Stimulated activated CD8-positive, alpha-beta memory T cell treated with anti-CD3 and anti-CD28 coated beads, Interleukin-4, amount 100 ng/mL, for 24 hours (primary cell): Measurements from ENCODE around the gene ATPAF2.

Experiments used
- DNase-seq: peaks from one replicate; pipeline ENCODE4 v3.0.0-alpha.2; 2020; ENCODE audit warnings: low read depth

ATPAF2 gene

DNA sequence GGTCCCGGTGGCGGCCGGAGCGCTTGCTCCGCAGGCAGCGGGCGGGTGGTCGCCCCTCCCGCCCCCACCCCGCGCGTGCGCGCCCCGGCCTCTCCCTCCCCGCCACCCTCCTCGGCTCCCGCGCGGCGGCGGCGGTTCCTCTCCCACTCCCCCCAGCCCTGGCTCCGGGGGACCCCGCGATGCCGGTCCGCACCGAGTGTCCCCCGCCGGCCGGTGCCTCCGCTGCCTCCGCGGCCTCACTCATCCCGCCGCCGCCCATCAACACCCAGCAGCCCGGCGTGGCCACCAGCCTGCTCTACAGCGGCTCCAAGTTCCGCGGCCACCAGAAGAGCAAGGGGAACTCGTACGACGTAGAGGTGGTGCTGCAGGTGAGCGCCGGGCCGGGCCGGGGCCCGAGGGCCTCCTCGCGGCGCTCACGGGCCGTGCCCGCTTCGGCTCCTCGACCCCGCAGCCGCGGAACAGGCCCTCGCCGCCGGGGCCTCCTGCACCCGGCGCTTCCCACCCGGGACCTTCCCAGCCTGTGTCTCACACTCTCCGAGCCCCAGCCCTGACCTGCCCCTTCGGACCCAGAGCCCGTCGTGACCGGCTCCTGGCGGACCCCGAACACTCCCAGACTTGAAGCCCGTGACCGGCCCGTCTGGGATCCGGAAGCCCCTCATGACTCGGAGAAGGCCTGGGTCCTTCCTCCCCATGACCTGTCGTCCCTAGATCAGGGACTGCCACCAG is 730 bp upstream of the ATPAF2 start:
- no peak for DNase-seq

DNA sequence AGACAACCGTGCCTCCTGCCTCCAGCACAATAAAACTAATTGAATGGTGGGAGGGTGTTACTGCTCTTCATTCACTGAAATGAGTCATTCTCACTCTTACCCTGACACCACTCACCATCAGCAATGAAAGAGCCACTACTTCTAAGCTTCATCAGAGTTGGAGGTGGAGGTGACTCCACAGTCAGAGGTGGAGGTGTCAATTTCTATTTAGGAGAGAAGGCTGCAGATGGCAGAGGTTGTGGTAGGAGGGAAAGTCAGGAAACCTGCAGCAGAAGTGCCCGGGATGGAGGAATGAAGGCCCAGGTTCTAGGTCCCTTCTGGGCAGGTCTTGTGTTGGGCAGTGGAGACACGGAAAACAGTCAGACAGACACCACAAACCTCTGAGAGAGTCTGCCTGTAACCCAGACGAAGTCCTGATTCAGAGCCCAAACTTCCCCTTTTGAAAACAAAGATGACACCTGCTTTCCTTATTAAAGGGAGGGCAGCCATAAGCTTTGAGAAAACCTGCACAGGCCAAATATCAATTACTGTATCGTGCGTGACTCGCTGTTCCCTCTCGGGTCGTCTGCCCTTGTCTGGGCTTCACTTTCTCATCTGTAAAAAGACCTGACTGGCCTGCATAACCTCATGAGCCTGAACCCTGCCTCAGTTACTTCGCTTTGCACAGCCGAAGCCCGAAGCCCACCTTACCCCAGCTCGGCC is 668 bp downstream of the ATPAF2 start:
- DNase-seq: no peak

GRCh38 chr17:18037486-18037885 is 1.5 kb downstream of the ATPAF2 start:
- DNase-seq: no peak

DNA sequence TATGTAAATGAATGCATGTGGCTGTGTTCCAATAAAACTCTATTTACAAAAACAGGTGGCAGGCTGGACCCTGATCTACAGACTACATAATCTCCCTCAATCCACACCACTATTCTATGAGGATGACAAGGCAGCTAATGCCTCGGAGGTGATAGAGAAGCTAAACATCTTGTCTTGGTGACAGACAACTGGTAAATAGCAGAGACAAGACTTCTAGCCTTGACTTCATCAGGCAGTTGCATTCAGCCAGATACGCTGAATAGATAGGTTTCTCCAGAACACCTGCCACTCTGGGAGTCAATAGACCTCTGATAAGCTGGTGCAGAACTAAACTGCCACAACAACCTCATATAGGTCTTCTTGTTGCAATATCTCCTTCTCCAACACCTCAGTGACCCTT is 3.3 kb downstream of the ATPAF2 start:
- no peak for DNase-seq

- no peak for DNase-seq
Measured at GRCh38 chr17:18033442-18034099, 5.4 kb downstream of the ATPAF2 start.

DNA sequence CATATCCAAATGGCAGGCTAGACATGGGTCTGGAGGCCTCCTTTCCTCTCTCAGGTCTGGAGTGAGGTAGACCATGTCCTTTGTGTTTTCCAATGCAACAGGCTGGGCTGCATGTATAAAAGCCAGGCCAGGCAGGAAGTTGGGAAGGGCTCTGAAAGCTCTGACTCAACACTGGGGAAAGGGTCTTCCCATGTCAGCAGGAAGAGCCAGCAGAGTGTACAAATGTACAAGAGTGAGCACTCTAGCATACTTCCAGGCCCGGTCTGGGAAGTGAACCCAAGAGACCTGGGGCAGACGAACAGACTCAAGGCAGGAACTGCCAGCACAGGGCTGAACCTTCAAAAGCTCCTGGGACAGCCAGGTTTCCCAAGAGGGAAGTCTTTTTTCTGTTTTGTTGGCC is 7.0 kb downstream of the ATPAF2 start:
- no peak for DNase-seq

DNA sequence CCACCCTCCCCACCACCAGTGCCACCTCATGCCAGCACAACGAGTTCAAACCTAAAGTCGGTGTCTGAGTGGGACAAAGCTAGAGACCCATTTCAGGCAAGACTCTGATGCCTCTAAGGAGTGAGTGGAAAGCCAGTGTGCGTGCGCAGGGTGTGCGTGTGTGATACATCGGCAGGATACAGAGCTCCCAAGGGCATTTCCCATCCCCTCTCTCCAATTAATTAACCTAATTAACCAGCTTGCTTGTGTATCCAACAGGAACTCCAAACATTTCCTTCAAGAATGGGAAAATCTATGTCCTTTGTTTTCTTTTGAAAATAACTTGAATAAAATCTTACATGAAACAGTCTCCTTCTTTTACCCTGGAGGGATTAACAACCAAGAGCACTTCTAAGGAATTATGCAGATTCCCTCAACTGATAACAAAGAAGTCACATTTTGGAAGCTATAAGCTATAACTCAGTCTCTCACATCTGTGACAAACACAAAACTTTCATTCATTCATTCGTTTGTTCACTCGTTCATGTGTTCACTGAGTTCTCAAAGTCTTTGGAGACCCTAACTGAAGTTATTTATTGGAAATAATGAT is 9.9 kb downstream of the ATPAF2 start:
- DNase-seq: no peak

DNA sequence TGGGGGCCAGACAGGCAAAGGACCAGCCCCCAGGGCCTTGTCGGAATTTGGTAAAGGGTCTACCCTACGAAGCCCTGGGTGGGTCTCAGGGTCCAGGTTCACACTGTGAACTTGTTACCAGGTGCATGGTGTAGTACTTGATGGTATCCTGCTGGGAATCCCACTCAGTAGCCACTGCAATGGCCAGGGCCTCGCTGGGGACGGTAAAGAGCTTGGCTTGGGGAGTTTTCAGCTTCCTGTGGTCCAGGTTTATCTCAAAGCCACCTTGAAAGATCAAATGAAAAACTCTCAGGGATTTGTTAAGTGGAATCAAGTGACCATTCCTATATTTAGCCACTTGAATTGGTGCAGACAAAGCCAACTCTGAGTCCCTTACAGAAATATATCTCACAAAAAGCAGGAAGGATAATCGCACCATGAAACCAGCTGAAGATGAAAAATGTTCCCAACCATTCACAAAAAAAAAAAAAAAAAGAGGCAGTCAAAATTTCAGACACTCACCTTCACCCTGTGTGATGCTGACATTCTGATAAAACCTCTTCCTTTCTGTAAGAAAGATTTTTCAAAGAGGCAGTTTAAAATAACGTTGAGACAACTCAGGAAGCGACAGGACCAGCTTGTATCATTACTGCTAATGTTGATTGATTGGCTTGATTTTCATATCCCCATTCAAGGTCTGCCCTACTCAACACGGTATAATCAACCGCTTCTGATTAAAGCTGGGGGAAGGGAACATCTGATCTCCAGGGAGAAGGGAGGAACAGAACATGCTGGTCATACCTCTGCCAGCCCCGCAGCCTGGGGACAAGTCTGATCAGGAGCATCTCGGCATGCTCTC is 10.6 kb downstream of the ATPAF2 start:
- DNase-seq: no peak

GRCh38 chr17:18027280-18027679 is 11.7 kb downstream of the ATPAF2 start:
- no peak for DNase-seq

DNA sequence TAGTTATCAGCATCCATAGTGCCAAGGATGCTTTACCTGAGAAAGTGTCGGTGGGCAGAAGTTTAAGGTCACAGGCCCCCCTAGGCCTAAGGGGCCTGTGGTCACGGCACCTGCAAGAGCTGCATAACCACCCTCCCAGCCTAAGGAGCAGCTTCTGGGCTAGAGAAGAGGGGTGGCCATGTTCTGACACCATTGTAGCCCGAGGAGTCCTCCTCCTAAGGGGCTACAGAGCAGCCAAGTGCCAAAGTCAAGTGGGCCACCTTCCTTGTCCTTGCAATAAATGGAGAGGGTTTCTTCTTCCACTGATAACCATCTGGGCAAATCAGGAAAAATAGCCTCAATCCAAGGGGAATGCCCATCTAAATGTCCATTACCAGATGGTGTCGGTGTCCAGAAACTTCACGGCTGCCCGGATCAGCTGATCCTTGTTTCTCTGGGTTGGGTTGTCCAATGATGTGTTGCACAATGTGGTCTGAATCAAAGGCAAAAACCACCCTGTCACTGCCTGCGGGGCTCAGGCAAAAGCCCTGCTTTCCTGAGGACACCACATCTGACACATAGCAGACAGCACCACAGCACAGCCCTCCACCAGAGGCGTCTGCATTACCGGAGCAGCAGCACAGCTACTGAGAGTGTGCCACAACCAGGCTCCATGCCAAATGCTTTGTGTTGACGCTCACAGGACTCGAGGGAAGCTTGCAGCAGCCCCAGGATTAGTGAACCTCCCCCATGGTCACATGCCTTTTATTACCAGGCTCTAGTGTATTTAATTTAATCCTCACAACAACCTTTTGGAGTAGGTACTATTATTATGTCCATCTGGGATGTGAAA is 12.8 kb downstream of the ATPAF2 start:
- DNase-seq: no peak

GRCh38 chr17:18025241-18025944 is 13.6 kb downstream of the ATPAF2 start:
- no peak for DNase-seq

DNA sequence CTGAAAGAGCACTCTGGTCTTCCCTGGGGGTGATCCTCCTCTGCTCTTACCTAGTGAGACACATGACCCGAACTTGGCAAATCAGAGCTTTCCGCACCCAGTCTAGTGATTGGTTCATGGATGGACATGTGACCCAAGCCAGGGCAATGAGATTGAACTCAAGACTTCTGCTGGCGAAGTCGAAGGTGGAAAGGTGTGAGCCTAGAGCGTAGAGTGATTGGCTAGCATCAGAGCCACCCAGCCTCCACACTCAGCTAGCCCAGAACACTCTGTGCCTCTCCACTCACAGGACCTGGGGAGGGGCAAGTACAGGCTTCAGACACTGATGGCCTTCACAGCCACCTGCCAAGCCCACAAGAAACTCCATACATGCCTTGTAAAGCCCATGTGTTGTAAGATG is 17.6 kb downstream of the ATPAF2 start:
- no peak for DNase-seq

DNA sequence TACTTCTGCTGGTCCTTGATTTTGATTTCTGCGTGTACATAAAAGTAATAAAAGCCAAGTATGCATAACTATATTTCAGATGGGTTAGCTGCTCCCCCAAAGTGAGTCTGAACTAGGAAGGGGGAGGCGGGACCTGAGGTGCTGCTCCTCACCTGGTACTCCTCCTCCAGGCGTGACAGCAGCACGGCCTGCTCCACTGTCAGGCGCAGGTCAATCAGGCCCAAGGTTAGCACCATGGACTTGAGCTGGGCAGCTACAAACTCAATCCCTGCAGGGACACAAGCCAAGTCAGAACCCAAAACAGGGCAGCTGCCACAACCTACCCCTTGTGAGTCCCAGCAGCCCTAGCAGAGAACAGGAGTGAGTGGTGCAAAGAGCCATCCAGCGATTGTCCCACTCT is 18.0 kb downstream of the ATPAF2 start:
- DNase-seq: no peak

GRCh38 chr17:18019838-18020154 is 19.2 kb downstream of the ATPAF2 start:
- DNase-seq: no peak

DNA sequence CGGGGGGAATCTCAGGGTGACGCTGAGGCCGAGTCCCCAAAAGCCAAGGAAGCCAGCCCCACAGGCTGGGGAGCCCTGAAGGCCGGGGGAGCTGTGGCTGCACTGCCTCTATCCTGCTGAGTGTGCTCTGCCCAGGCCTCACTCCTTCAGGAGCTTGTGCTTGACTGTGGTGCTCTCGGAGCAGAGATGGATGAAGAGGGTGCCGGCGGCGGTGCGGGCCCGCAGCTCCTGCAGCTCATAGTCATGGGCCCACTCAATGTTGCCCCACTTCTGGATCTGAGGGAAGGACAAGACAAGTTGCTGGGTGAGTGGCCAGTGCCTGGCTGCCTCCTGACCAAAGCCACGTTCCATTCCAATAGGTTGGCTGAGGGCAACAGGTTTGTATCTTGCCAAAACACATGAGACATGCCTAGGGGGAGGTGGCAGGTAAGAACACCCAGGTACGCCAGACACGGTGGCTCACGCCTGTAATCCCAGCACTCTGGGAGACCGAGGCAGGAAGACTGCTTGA is 20.5 kb downstream of the ATPAF2 start:
- DNase-seq: no peak

DNA sequence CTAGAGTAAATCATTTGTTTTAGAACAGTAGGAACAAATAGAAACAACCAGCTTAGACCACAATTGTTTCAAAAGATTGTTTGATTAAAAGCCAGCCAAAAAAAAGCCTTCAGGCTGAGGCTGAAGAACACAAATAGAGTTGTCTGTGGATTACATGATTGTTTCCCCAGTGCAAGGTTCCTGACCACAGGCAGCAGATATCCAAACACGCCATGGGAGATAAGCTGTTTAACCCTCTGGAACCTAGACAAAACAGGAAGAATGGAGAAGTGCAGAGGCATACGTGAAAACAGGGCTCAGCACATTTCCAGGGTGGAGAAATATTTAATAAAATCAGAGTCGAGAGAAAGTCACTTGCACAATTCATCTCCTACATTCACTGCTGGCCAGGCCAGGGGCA is 21.0 kb downstream of the ATPAF2 start:
- no peak for DNase-seq

DNA sequence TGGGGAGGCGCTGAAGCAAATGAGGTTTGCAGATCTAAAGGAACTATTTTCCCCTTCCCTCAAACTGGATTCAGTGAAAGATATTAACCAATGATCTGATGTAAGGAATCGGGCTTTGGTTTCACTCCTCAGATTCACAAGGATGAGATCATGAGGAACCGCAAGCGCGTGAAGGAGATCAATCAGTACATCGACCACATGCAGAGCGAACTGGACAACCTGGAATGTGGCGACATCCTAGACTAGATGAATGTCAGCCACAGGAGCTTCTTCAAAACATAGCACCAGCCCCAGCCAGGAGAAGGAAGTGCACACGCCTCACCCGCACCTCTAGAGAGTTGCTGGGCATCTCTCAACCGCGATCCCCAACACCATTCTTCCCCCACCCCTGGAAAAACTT is 22.5 kb downstream of the ATPAF2 start:
- DNase-seq: no peak

GRCh38 chr17:18015593-18015992 is 23.4 kb downstream of the ATPAF2 start:
- no peak for DNase-seq

- no peak for DNase-seq
Measured at GRCh38 chr17:18014006-18014405, 25.0 kb downstream of the ATPAF2 start.

DNA sequence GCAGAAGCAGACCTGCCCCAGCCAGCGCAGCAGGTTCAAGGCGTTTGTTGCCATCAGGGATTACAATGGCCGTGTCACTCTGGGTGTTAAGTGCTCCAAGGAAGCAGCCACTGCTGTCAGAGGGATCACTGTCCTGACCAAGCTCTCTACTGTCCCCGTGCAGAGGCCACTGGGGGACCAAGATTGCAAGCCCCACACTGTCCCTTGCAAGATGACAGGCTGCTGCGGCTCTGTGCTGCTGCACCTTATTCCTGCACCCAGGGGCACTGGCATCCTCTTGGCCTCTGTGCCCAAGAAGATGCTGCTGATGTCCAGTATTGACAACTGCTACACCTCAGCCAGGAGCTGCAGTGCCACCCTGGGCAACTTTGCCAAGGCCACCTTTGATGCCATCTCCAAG is 27.7 kb downstream of the ATPAF2 start:
- no peak for DNase-seq
